Measurements from ENCODE around the gene ADCK1.

DNA sequence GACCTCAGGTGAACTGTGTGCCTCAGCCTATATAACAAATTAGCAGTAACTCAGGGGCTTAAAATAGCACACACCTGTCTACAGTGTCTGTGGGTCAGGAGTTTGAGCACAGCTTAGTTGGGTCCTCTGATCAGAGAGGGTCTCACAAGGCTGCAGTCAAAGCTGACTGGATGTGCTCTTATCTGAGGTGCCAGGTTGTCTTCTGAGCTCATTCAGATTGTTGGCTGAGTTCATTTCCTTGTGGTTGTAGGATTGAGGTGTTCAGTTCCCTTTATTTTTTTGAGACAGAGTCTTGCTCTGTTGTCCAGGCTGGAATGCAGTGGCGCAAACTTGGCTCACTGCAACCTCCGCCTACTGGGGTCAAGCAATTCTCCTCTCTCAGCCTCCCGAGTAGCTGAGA is 164.7 kb downstream of the ADCK1 start:
- TF ChIP-seq, protein P1, sequence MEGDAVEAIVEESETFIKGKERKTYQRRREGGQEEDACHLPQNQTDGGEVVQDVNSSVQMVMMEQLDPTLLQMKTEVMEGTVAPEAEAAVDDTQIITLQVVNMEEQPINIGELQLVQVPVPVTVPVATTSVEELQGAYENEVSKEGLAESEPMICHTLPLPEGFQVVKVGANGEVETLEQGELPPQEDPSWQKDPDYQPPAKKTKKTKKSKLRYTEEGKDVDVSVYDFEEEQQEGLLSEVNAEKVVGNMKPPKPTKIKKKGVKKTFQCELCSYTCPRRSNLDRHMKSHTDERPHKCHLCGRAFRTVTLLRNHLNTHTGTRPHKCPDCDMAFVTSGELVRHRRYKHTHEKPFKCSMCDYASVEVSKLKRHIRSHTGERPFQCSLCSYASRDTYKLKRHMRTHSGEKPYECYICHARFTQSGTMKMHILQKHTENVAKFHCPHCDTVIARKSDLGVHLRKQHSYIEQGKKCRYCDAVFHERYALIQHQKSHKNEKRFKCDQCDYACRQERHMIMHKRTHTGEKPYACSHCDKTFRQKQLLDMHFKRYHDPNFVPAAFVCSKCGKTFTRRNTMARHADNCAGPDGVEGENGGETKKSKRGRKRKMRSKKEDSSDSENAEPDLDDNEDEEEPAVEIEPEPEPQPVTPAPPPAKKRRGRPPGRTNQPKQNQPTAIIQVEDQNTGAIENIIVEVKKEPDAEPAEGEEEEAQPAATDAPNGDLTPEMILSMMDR (IDR thresholded peaks at IDR 0.05; ENCODE audit: extremely low read depth in 1 of 2, insufficient read depth in 1 of 2, low read depth in 1 of 2, low read length in 2 of 2) = no peak
- no peak for TF ChIP-seq POLR2AphosphoS5 (IDR thresholded peaks at IDR 0.05; ENCODE audit: insufficient read depth, low read depth, low read length)
- no peak for TF ChIP-seq MYC (IDR thresholded peaks at IDR 0.05; ENCODE audit: low read depth, low read length)
